Measurements from ENCODE around the gene TESK2. TPM values are rescaled to one million over a fixed set of nuclear protein-coding genes. Genes with fewer than 3 reads are reported as not detected.

The TESK2 gene
- total RNA-seq (2022; extraction: Qiagen RNA extraction) = 0.10 to 0.29 TPM (median 0.18 TPM) in 5 replicates

GRCh38 chr1:45490626-45491486, at the start of gene TESK2:
TESK2 (minus strand) TSS chr1:45491163; CDS start chr1:45457785, 33,378 bp downstream.

GRCh38 chr1:45521413-45522323, 30.7 kb upstream of the TESK2 start, which contains the start of gene PRDX1:
PRDX1 (minus strand) TSS chr1:45521884; CDS start chr1:45519043, 2,841 bp downstream.

GRCh38 chr1:45339789-45340558, 151.0 kb downstream of the TESK2 start, which contains the start of the genes MUTYH and TOE1:
MUTYH (minus strand) TSS chr1:45340440; CDS start chr1:45334505, 5,935 bp downstream.
TOE1 (plus strand) TSS chr1:45340170; CDS start chr1:45340253, 83 bp downstream.

GRCh38 chr1:45326627-45327623, 164.0 kb downstream of the TESK2 start, which contains the start of gene HPDL:
HPDL (plus strand) TSS chr1:45326895; CDS start chr1:45327149, 254 bp downstream.

Other genes with a start within 250 kb of the TESK2 start
- gene HPDL, start 164.3 kb downstream of the TESK2 start, total RNA-seq (2022; extraction: Qiagen RNA extraction) = 2.7 to 3.5 TPM (median 3.2 TPM) in 5 replicates
- gene TOE1, start 151.0 kb downstream of the TESK2 start, total RNA-seq (2022; extraction: Qiagen RNA extraction) = 11.0 to 12.9 TPM (median 12.4 TPM) in 5 replicates
- gene MUTYH, start 150.7 kb downstream of the TESK2 start, total RNA-seq (2022; extraction: Qiagen RNA extraction) = 7.0 to 9.6 TPM (median 9.1 TPM) in 5 replicates
- 1.3 to 2.0 TPM (median 1.8 TPM) in 5 replicates for gene CCDC163, start 8.9 kb upstream of the TESK2 start, total RNA-seq (2022; extraction: Qiagen RNA extraction)
- 2.0 to 3.5 TPM (median 2.6 TPM) in 5 replicates for gene MMACHC, start 9.1 kb upstream of the TESK2 start, total RNA-seq (2022; extraction: Qiagen RNA extraction)
- 1,711 to 2,308 TPM (median 1,822 TPM) in 5 replicates for gene PRDX1, start 30.7 kb upstream of the TESK2 start, total RNA-seq (2022; extraction: Qiagen RNA extraction)
- 66.4 to 78.5 TPM (median 71.2 TPM) in 5 replicates for gene AKR1A1, start 59.7 kb upstream of the TESK2 start, total RNA-seq (2022; extraction: Qiagen RNA extraction)
- 119 to 153 TPM (median 121 TPM) in 5 replicates for gene NASP, start 92.9 kb upstream of the TESK2 start, total RNA-seq (2022; extraction: Qiagen RNA extraction)
- gene CCDC17, start 132.9 kb upstream of the TESK2 start, total RNA-seq (2022; extraction: Qiagen RNA extraction) = 0.18 to 0.57 TPM (median 0.19 TPM) in 5 replicates
- gene GPBP1L1, start 195.4 kb upstream of the TESK2 start, total RNA-seq (2022; extraction: Qiagen RNA extraction) = 33.0 to 42.0 TPM (median 34.1 TPM) in 5 replicates
- 18.0 to 21.6 TPM (median 19.1 TPM) in 5 replicates for gene TMEM69, start 197.0 kb upstream of the TESK2 start, total RNA-seq (2022; extraction: Qiagen RNA extraction)